DMS79 (cell line): ENCODE data around the gene SIN3B.

ENCODE experiments used
- DNase-seq: peaks from one replicate; lab custom pipeline; 2025; lab: John Stamatoyannopoulos, UW

The SIN3B gene

DNA sequence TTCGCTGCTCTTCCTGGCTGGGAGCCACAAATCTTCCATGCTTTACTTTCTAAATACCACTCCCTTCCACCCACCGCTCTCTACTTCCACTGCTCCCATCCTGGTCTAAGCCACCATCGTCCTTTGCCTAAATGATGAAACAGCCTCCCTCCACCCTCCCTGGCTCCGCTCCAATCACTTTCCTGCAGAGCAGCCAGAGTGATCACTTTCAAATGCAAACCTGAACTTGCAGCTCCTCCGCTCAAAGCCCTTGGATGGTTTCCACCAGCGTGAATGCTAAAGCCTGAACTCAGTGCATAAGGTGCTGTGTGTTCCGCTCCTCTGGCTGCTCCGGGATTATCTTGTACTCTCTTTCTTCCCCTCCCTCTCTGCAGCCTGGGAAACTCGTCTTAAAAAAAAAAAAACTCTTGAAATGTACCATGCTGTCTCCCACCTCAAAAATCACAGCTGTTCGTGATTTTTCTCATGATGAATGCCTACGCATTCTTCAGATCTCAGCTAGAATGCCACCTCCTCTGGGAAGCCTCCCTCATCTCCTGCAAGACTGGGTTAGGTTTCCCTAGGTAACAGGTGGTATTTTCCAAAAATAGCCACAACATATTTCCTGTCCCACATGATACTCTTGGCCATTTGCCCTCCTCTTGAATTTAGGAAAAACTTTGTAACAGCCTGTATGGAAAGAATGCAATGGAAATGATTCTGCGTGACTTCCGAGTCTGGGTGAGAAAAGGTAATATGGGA, 3.7 kb upstream of the SIN3B start:
- peak; percentile 56 for DNase-seq

- DNase-seq = no peak
These were observed 658 bp downstream of the SIN3B start for GRCh38 chr19:16829822-16830289.

GRCh38 chr19:16830679-16831078, 1.5 kb downstream of the SIN3B start:
- no peak for DNase-seq

DNA sequence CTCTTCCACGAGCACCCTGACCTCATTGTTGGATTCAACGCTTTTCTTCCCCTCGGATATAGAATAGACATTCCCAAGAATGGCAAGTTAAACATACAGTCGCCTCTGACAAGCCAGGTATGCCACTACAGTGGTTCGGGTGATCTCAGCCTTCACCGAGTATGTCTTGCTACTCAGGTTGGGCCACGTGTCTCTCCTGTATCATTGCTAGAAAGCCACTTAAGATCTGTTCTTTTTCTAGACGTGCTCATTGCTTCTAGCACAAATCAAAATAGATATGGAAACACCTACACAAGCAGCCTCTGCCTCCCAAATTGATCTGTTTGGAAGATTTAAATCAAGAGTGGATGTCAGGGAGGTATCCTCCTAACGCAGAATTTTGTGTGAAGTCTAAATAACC, 2.3 kb downstream of the SIN3B start:
- DNase-seq = no peak

GRCh38 chr19:16834747-16835146, 5.5 kb downstream of the SIN3B start:
- DNase-seq = no peak

GRCh38 chr19:16836115-16837034, 7.2 kb downstream of the SIN3B start:
- DNase-seq = no peak

DNA sequence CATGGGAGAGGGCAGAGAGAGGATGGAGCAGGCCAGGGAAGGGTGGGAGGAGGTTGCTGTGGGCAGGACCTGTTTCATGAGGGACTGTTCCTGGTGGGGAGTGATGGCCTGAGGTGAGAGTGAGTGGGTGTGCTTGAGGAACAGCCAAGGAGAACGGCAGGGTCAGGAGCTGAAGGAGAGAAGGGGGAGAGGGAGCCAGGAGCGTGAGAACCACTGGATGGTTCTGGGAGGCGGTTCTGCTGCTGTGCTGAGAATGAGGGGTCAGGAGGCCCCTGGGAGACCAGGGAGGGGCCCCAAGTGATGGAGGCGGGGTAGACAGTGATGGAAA, 7.8 kb downstream of the SIN3B start:
- DNase-seq = no peak

DNA sequence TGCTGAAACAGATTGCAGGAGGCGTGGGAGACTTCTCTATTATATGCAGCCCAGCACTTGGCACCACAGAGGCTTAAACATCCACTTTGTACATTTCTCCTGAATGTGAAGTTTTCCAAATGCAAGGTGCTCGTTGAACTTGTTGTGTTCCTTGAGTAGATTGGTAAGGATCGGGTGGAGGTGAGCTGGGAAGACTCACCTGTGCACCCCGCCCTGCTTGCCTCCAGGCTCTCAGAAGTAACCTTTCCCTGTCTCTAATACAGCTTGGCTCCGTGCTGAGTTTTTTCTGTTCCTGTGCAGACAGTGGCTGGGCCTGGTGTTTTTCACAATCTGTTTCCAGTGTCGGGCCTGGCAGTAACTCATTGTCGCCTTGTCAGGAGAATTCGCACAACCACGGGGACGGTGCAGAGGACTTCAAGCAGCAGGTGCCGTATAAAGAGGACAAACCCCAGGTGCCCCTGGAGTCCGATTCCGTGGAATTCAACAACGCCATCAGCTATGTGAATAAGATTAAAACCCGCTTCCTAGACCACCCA, 12.3 kb downstream of the SIN3B start:
- no peak for DNase-seq

GRCh38 chr19:16846901-16847300, 17.7 kb downstream of the SIN3B start:
- DNase-seq = no peak

- DNase-seq = no peak
These were observed 18.2 kb downstream of the SIN3B start for GRCh38 chr19:16847430-16847829.

DNA sequence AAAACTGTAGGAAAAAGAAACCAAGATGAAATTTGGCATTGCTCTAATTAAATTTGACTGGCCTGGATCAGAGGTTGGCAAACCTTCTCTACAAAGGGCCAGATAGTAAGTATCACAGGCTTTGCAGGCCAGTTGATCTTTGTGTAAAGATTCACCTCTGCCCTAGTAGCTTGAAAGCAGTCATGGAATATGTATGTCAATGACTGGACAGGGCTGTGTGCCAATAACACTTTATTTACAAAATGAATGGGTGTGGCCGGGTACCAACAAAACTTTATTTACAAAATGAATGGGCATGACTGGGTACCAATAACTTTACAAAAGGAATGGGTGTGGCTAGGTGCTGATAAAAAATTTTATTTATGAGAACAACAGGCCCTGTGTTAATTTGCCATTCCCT, 20.0 kb downstream of the SIN3B start:
- DNase-seq = no peak

DNA sequence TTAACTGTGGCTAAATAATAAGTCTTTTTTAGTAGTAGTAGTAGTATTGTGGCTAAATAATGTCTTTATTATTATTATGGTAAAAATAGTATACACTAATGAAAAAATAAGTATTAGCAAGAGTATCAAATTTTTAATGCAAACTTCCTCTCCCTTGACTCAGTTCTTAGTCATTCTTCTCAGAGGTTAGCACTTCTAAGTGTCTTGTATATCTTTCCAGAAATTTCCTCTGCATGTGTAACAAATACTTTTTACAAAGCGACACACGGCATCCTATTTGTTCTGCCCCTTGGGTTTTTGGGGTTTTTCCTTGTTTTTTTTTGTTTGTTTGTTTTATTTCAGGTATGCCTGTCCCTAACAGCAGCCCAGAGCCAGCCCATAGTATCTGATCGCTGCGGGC, 20.9 kb downstream of the SIN3B start:
- no peak for DNase-seq

- no peak for DNase-seq
These were observed 22.0 kb downstream of the SIN3B start for GRCh38 chr19:16851031-16851712.

GRCh38 chr19:16853066-16853465, 23.9 kb downstream of the SIN3B start:
- DNase-seq = no peak

- no peak for DNase-seq
These were observed 26.9 kb downstream of the SIN3B start for GRCh38 chr19:16856091-16856490.

DNA sequence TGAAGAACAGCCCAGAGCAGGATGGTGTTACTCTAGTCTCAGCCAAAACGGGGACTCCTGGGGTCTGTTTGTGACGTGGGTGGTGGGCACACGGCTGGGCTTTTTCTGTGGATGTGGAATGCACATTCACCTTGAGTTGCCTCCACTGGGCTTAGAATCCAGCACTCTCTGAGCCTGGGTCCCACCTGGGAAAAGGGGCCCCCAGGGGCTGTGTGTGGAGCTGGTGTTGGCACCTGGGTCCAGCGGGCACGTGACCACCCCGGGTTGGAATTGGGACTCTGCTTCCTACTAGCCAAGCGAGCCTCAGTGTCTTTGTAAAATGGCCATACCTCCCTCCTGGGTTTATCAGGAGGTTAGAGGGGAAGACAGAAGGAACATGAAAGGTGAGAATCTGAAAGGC, 30.4 kb downstream of the SIN3B start:
- no peak for DNase-seq

GRCh38 chr19:16860118-16860517, 30.9 kb downstream of the SIN3B start:
- no peak for DNase-seq

DNA sequence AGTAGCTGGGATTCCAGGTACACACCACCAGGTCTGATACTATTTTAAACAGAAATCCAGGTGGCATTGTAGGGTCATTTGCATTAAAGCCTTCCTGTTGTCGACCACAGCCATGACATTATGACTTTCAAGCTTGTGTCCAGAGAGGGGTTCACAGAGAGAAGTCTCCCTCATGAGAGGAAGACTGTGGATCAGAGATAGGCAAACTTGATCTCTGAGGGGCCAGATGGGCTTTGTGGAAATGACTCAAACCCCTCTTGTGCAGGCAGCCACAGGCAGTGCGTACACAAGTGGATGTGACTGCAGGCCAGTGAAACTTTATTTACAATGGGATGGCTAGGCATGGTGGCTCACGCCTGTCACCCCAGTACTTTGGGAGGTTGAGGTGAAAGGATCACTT, 31.8 kb downstream of the SIN3B start:
- no peak for DNase-seq

GRCh38 chr19:16861834-16862233, 32.6 kb downstream of the SIN3B start:
- no peak for DNase-seq

- DNase-seq = no peak
These were observed 33.7 kb downstream of the SIN3B start for GRCh38 chr19:16862826-16863415.

DNA sequence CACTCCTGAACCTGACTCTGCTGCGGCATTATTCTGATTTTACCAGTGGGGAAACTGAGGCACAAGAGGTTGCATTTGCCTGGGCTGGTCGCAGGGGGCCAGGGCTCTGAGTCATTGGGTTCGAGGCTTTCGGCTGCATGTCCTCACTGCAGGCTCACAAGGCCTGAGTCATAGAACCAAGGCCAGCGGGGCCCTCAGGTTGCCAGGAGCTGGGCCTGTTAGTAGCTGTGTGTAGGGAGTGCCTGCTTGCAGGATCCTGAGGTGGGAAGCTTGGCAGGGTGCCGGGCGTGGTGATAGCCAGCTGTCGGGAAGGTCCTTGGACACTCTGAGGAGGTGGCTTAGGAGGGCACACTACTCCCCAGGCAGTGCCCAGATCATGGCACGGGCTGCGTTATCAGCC, 38.0 kb downstream of the SIN3B start:
- no peak for DNase-seq
